HG03558 (cell line): ENCODE data around the gene UPF2.
"Not testable (repeated sequence)": the region's sequence is repeated elsewhere in the genome, so short reads cannot be mapped to it uniquely, and the experiment has no call there.

ENCODE experiments used
- ATAC-seq: cut with Tn5 transposase; IDR thresholded peaks from one replicate; pipeline ENCODE4 v1.9.1; 2021; ENCODE audit warnings: moderate number of reproducible peaks; ENCODE audit not compliant: unreplicated experiment; ENCODE audit errors: extremely low read depth

The UPF2 gene

GRCh38 chr10:11972523-11972922 lies 70.1 kb downstream of the UPF2 start:
- ATAC-seq = not testable (repeated sequence)

- no peak for ATAC-seq
These were observed 80.4 kb downstream of the UPF2 start for GRCh38 chr10:11962176-11962575.

GRCh38 chr10:11961771-11962170 lies 80.8 kb downstream of the UPF2 start:
- ATAC-seq = no peak

- ATAC-seq = no peak
These were observed 82.6 kb downstream of the UPF2 start for GRCh38 chr10:11959966-11960365.

GRCh38 chr10:11958956-11959355 lies 83.7 kb downstream of the UPF2 start:
- ATAC-seq = no peak

GRCh38 chr10:11951695-11952094 lies 90.9 kb downstream of the UPF2 start:
- no peak for ATAC-seq

- ATAC-seq = no peak
These were observed 92.1 kb downstream of the UPF2 start for GRCh38 chr10:11950325-11951018.

GRCh38 chr10:11949152-11949551 lies 93.5 kb downstream of the UPF2 start:
- ATAC-seq = no peak

GRCh38 chr10:11946652-11947051 lies 96.0 kb downstream of the UPF2 start:
- no peak for ATAC-seq

- ATAC-seq = no peak
These were observed 106.0 kb downstream of the UPF2 start for GRCh38 chr10:11936389-11937152.

- no peak for ATAC-seq
These were observed 108.3 kb downstream of the UPF2 start for GRCh38 chr10:11934262-11934661.

GRCh38 chr10:11933577-11934223 lies 108.9 kb downstream of the UPF2 start:
- no peak for ATAC-seq

GRCh38 chr10:11931038-11931437 lies 111.6 kb downstream of the UPF2 start:
- no peak for ATAC-seq

- no peak for ATAC-seq
These were observed 112.2 kb downstream of the UPF2 start for GRCh38 chr10:11930312-11930978.

- ATAC-seq = no peak
These were observed 114.9 kb downstream of the UPF2 start for GRCh38 chr10:11927746-11928145.

- no peak for ATAC-seq
These were observed 120.7 kb downstream of the UPF2 start for GRCh38 chr10:11921800-11922392.

GRCh38 chr10:11919271-11919670 lies 123.3 kb downstream of the UPF2 start:
- no peak for ATAC-seq

- ATAC-seq = no peak
These were observed 124.2 kb downstream of the UPF2 start for GRCh38 chr10:11918384-11918783.

GRCh38 chr10:11913079-11913641 lies 129.4 kb downstream of the UPF2 start:
- no peak for ATAC-seq

GRCh38 chr10:11910102-11910501 lies 132.5 kb downstream of the UPF2 start:
- ATAC-seq = no peak
